GM12878 (cell line): ENCODE measurements around the gene USP2. TPM values are rescaled to one million over a fixed set of nuclear protein-coding genes. Genes with fewer than 3 reads are reported as not detected.

Experiments used
- ATAC-seq: fragments of 200-7000 bp; cut with Tn5 transposase; 3 replicates; pipeline ENCODE4 v1.9.1; 2020; ENCODE audit warnings: mild to moderate bottlenecking, moderate library complexity
- BruUV-seq: library from RNA; stranded (reverse); fragments of 400-500 nt; replicated peaks from 2 replicates; lab custom pipeline; 2021; lab: Mats Ljungman, UMichigan
- CTCF ChIA-PET: fragments of 300-600 bp; sonication (Branson Sonifier 250); formaldehyde crosslinking; extraction: SDS; loops from one replicate; lab custom pipeline; 2021; ENCODE audit warnings: inconsistent platforms; lab: Yijun Ruan, JAX
- POLR2A ChIA-PET: fragments of 350-600 bp; formaldehyde crosslinking; extraction: SDS; loops from one replicate; lab custom pipeline; 2021; ENCODE audit warnings: inconsistent platforms; lab: Charles Lee
- RAD21 ChIA-PET: fragments of 300-600 bp; sonication (Branson Sonifier 250); formaldehyde crosslinking; loops from one replicate; lab custom pipeline; 2023; ENCODE audit warnings: antibody characterized with exemption; ENCODE audit not compliant: unreplicated experiment; lab: Charles Lee
- SMC1A ChIA-PET: fragments of 300-600 bp; sonication (Branson Sonifier 250); formaldehyde crosslinking; loops from one replicate; lab custom pipeline; 2023; ENCODE audit not compliant: unreplicated experiment, uncharacterized antibody; lab: Charles Lee
- DNase-seq: peaks from one replicate; pipeline ENCODE4 v3.0.0-alpha.2; 2011; ENCODE audit warnings: low read depth, low spot score
- FAIRE-seq: peaks from 3 replicates; lab custom pipeline; 2011; peaks lifted over from hg19 to GRCh38; lab: Jason Lieb, UNC
- H2AFZ ChIP-seq: 2 replicates; pipeline ENCODE4 v1.6.0; 2011; ENCODE audit warnings: low read depth, low read length, control low read depth; ENCODE audit not compliant: control insufficient read depth
- H3K27ac ChIP-seq: 2 replicates; pipeline ENCODE4 v1.5.1; 2011; ENCODE audit warnings: control low read depth; ENCODE audit not compliant: control insufficient read depth, insufficient read depth
- H3K27me3 ChIP-seq, 2 experiments: replicated peaks in 1 of 2; 2 replicates each; pipeline versions ENCODE4 v1.6.0 to v1.6.1; 2011; ENCODE audit warnings: low read length in 1 of 2; ENCODE audit not compliant: control insufficient read depth in 2 of 2, insufficient read depth in 2 of 2
- H3K36me3 ChIP-seq, 2 experiments: 2 replicates each; pipeline ENCODE4 v1.5.1; 2011; ENCODE audit warnings: low read length in 1 of 2; ENCODE audit not compliant: control insufficient read depth in 2 of 2, insufficient read depth in 2 of 2
- H3K4me1 ChIP-seq: 2 replicates; pipeline ENCODE4 v1.6.1; 2011; ENCODE audit warnings: mild to moderate bottlenecking, low read length, moderate library complexity, mixed read lengths; ENCODE audit not compliant: control insufficient read depth, insufficient read depth
- H3K4me2 ChIP-seq: 2 replicates; pipeline ENCODE4 v1.6.0; 2011; ENCODE audit warnings: control low read depth; ENCODE audit not compliant: control insufficient read depth, insufficient read depth
- H3K4me3 ChIP-seq: fragments of 200-600 bp; sonication (generic); 2 replicates; pipeline ENCODE4 v1.5.1; 2016
- H3K79me2 ChIP-seq: 2 replicates; pipeline ENCODE4 v1.6.0; 2011; ENCODE audit warnings: low read length; ENCODE audit not compliant: control insufficient read depth, insufficient read depth
- H3K9ac ChIP-seq: 2 replicates; pipeline ENCODE4 v1.8.0; 2011; ENCODE audit warnings: low read length, control low read depth, mixed read lengths; ENCODE audit not compliant: control insufficient read depth, insufficient read depth
- H3K9me3 ChIP-seq: replicated peaks from 3 replicates; pipeline ENCODE4 v1.5.1; 2011; ENCODE audit warnings: mild to moderate bottlenecking, low read length; ENCODE audit not compliant: control insufficient read depth, insufficient read depth
- H4K20me1 ChIP-seq: 2 replicates; pipeline ENCODE4 v1.6.0; 2011; ENCODE audit not compliant: control insufficient read depth, insufficient read depth
- FOXK2 ChIP-seq: fragments of 450-650 bp; IDR thresholded peaks from 2 replicates; pipeline ENCODE4 v1.6.1; 2017; ENCODE audit warnings: mild to moderate bottlenecking, moderate library complexity
- HDAC2 ChIP-seq: fragments of 200-600 bp; sonication (generic); IDR thresholded peaks from 2 replicates; pipeline ENCODE4 v1.6.1; 2017
- NFIC ChIP-seq: IDR thresholded peaks from 2 replicates; pipeline ENCODE4 v1.6.1; 2012; ENCODE audit warnings: low read depth, mild to moderate bottlenecking, inconsistent platforms, low read length, moderate library complexity
- NR2F1 ChIP-seq: fragments of 450-650 bp; conservative IDR thresholded peaks from 2 replicates; pipeline ENCODE4 v1.6.1; 2017; ENCODE audit warnings: mild to moderate bottlenecking
- RAD21 ChIP-seq: IDR thresholded peaks from 2 replicates; pipeline ENCODE4 v1.6.1; 2011; ENCODE audit warnings: mild to moderate bottlenecking, low read depth, low read length, moderate library complexity; ENCODE audit not compliant: insufficient read depth
- SMAD1 ChIP-seq: fragments of 450-650 bp; IDR thresholded peaks from 2 replicates; pipeline ENCODE4 v1.6.1; 2018; ENCODE audit warnings: mild to moderate bottlenecking, low read depth; ENCODE audit not compliant: partially characterized antibody
- WGBS: methylation state at CpG from one replicate; pipeline ENCODE4 v1.1.6; 2016; ENCODE audit warnings: low lambda C conversion rate; ENCODE audit not compliant: insufficient replicate concordance, insufficient coverage; ENCODE audit errors: missing lambda C conversion rate; 5-methylcytosine and 5-hydroxymethylcytosine counted together
- in situ Hi-C: fragments of 300-500 bp; cut with MboI; formaldehyde crosslinking; loops from 9 replicates; pipeline ENCODE4 v1.14.3; 2018; ENCODE audit warnings: mixed read lengths
- intact Hi-C: fragments of 100-400 bp; cut with micrococcal nuclease; formaldehyde crosslinking; loops from one replicate; pipeline ENCODE4 v1.14.2; 2022; ENCODE audit not compliant: unreplicated experiment
- polyA plus RNA-seq, 11 experiments: library from polyadenylated mRNA; depleted of rRNA in 4 of 11; unstranded in 6 of 11; stranded (reverse) in 5 of 11; fragments of >200 nt; fragmentation: Nextera tagmentation in 4 of 11; fragmentation: Illumina TruSeq in 1 of 11; extraction: Ambion mirVana in 4 of 11; extraction: Trizol in 1 of 11; gene quantifications; 1 replicate in 1 of 11; 2 replicates in 10 of 11; pipeline versions ENCODE4 v1.2.1 to v1.2.3, GENCODE V29; 2011 to 2016; ENCODE audit warnings: inconsistent platforms in 2 of 11, missing spikeins in 2 of 11, low read depth in 1 of 11
- total RNA-seq, 4 experiments: library from RNA; depleted of rRNA in 3 of 4; stranded (reverse); fragments of >200 nt in 3 of 4; fragmentation: Illumina TruSeq in 1 of 4; extraction: Trizol in 1 of 4; gene quantifications; 2 replicates each; pipeline versions ENCODE4 v1.2.1 to v1.2.3, GENCODE V29; 2013 to 2021

Gene USP2
- total and polyA plus RNA-seq, 10 of the 15 experiments (the other 5 are each of a cell fraction or from before 2014, with no cell fraction given) = 0.03 to 0.13 (median 0.06) TPM; not detected in 4

GRCh38 chr11:119335655-119336543, 45.6 kb downstream of the USP2 start:
- Histone ChIP-seq H3K9me3 (no peaks in the 10 kb centered on the region), H3K36me3 (no peaks in the 10 kb centered on the region), H3K27me3 (peaks cover 0 to 4% of the 10 kb centered on the region in 2 experiments), H3K79me2 (peaks cover 13% of the 10 kb centered on the region), H3K4me3 (peak overlapping the region; percentile 91), H2AFZ (no peak overlapping the region), H3K4me2 (peak overlapping the region; percentile 98), H3K4me1 (peaks cover 12% of the 10 kb centered on the region), H3K9ac (no peak overlapping the region), H3K27ac (no peak overlapping the region), H4K20me1 (no peaks in the 10 kb centered on the region)
- 96% methylated on average over 30 of the region's 30 CpGs for WGBS
- TF ChIP-seq FOXK2 (no peak), SMAD1 (no peak), NFIC (no peak), HDAC2 (no peak), NR2F1 (no peak), RAD21 (no peak)
- in situ Hi-C loops = no loop called here
- RAD21 ChIA-PET = interaction anchor here (0.6 kb wide), 1 partner anchor 141 kb away, joined by 3 read pairs; no protein-coding TSS in a partner anchor
- intact Hi-C loops = loop anchor here (5.0 kb wide), 2 partner anchors 136 to 269 kb away; partner anchors contain the start of gene VPS11
- POLR2A ChIA-PET = no interaction called here
- no TSS peak for BruUV-seq
- SMC1A ChIA-PET = interaction anchor here (0.8 kb wide), 1 partner anchor 12 kb away, joined by 3 read pairs; no protein-coding TSS in a partner anchor
- DNase-seq = no peak
- CTCF ChIA-PET = interaction anchor here (2.7 to 6.1 kb wide), 3 partner anchors 13 to 17 kb away, joined by 11 to 88 read pairs (median 58); no protein-coding TSS in a partner anchor
- no peak for FAIRE-seq
- no peak for ATAC-seq
